ENCODE measurements around the gene PRKN.

- TF ChIP-seq EZH2 (IDR thresholded peaks at IDR 0.05; ENCODE audit: borderline replicate concordance) (no peak), CTCF (IDR thresholded peaks at IDR 0.05; ENCODE audit: poor library complexity) (no peak), EZH2phosphoT487 (IDR thresholded peaks at IDR 0.05; ENCODE audit: low read depth, severe bottlenecking, unreplicated experiment) (no peak)
Measured at GRCh38 chr6:162029873-162030576, 697.5 kb downstream of the PRKN start.
